K562 (cell line): ENCODE measurements around the gene GALNT18. TPM values are rescaled to one million over a fixed set of nuclear protein-coding genes. Genes with fewer than 3 reads are reported as not detected.

ENCODE experiments used
- ATAC-seq: fragments of 200-7000 bp; cut with Tn5 transposase; 3 replicates; pipeline ENCODE4 v1.9.1; 2020; ENCODE audit warnings: moderate library complexity
- BruUV-seq: library from RNA; stranded (reverse); fragments of 400-500 nt; replicated peaks from 2 replicates; lab custom pipeline; 2021; lab: Mats Ljungman, UMichigan
- CTCF ChIA-PET: fragments of 300-600 bp; formaldehyde crosslinking; extraction: SDS; loops from one replicate; lab custom pipeline; 2021; ENCODE audit warnings: low intra/inter-chr PET ratio; lab: Yijun Ruan, JAX
- POLR2A ChIA-PET: fragments of 300-600, 350-650 bp; sonication (Branson Sonifier 250); formaldehyde crosslinking; extraction: SDS; loops from one replicate; lab custom pipeline; 2021; ENCODE audit warnings: antibody characterized with exemption, inconsistent platforms; lab: Yijun Ruan, JAX
- DNase-seq, 4 experiments: peaks; one replicate each; pipeline versions ENCODE4 v3.0.0 to v3.0.0-alpha.2; 2011 to 2018; ENCODE audit warnings: low spot score in 3 of 4, mixed read lengths in 3 of 4; ENCODE audit errors: extremely low read depth in 1 of 4
- FAIRE-seq: peaks from 2 replicates; lab custom pipeline; 2011; peaks lifted over from hg19 to GRCh38; lab: Jason Lieb, UNC
- H2AFZ ChIP-seq: 2 replicates; pipeline ENCODE4 v1.6.0; 2011; ENCODE audit warnings: low read depth, low read length, control low read depth, inconsistent platforms
- H3K27ac ChIP-seq: fragments of 200-600 bp; 3 replicates; pipeline ENCODE4 v1.8.0; 2011; ENCODE audit warnings: low read depth, mild to moderate bottlenecking, control low read depth, inconsistent platforms, low read length, moderate library complexity, mixed read lengths; ENCODE audit errors: extremely low read depth
- H3K27me3 ChIP-seq, 2 experiments: fragments of 300-600 bp in 1 of 2; 2 replicates in 1 of 2; 3 replicates in 1 of 2; pipeline versions ENCODE4 v1.6.0 to v1.8.0; 2011; ENCODE audit warnings: inconsistent platforms in 2 of 2, low read length in 2 of 2, mild to moderate bottlenecking in 1 of 2, mixed read lengths in 1 of 2, moderate library complexity in 1 of 2; ENCODE audit not compliant: control insufficient read depth in 2 of 2, insufficient read depth in 2 of 2
- H3K36me3 ChIP-seq: fragments of 300-600 bp; 3 replicates; pipeline ENCODE4 v1.8.0; 2011; ENCODE audit warnings: mild to moderate bottlenecking, low read length, inconsistent platforms; ENCODE audit not compliant: control insufficient read depth, insufficient read depth
- H3K4me1 ChIP-seq, 2 experiments: fragments of 200-600 bp in 1 of 2; replicated peaks in 1 of 2; 2 replicates in 1 of 2; 3 replicates in 1 of 2; pipeline versions ENCODE4 v1.5.1 to v1.8.0; 2011; ENCODE audit warnings: inconsistent platforms in 2 of 2, low read length in 2 of 2, mild to moderate bottlenecking in 1 of 2, mixed read lengths in 1 of 2, moderate library complexity in 1 of 2; ENCODE audit not compliant: control insufficient read depth in 2 of 2, insufficient read depth in 2 of 2
- H3K4me2 ChIP-seq: 2 replicates; pipeline ENCODE4 v1.6.1; 2011; ENCODE audit warnings: low read length, control low read depth, inconsistent platforms, mixed read lengths; ENCODE audit not compliant: insufficient read depth
- H3K4me3 ChIP-seq: fragments of 200-600 bp; sonication (generic), shearing (Covaris generic); 2 replicates; pipeline ENCODE4 v1.5.1; 2016; ENCODE audit warnings: control low read depth, inconsistent platforms
- H3K79me2 ChIP-seq: fragments of 200-600 bp; 3 replicates; pipeline ENCODE4 v1.8.0; 2011; ENCODE audit warnings: low read length, inconsistent platforms; ENCODE audit not compliant: control insufficient read depth, insufficient read depth
- H3K9ac ChIP-seq, 2 experiments: 2 replicates each; pipeline versions ENCODE4 v1.6.0 to v1.6.1; 2011; ENCODE audit warnings: low read depth in 2 of 2, low read length in 2 of 2, control low read depth in 1 of 2, inconsistent platforms in 1 of 2, mild to moderate bottlenecking in 1 of 2, mixed read lengths in 1 of 2; ENCODE audit not compliant: insufficient read depth in 1 of 2
- H3K9me1 ChIP-seq: one replicate; pipeline ENCODE4 v1.6.0; 2011; ENCODE audit warnings: inconsistent platforms, mild to moderate bottlenecking, low read length, moderate library complexity; ENCODE audit not compliant: control insufficient read depth, insufficient read depth
- H3K9me3 ChIP-seq: replicated peaks from 2 replicates; pipeline ENCODE4 v1.5.1; 2011; ENCODE audit warnings: low read depth, low read length, inconsistent platforms; ENCODE audit not compliant: control insufficient read depth, insufficient read depth
- H4K20me1 ChIP-seq: replicated peaks from 2 replicates; pipeline ENCODE4 v1.6.1; 2011; ENCODE audit warnings: low read length, inconsistent platforms, mixed read lengths; ENCODE audit not compliant: control insufficient read depth, insufficient read depth
- CGGBP1 ChIP-seq: fragments of 250-450 bp; sonication (Bioruptor Pico); IDR thresholded peaks from 2 replicates; pipeline ENCODE4 v1.9.0; 2021; ENCODE audit warnings: mild to moderate bottlenecking
- ELF4 ChIP-seq: fragments of 450-650 bp; formaldehyde crosslinking; IDR thresholded peaks from 2 replicates; pipeline ENCODE4 v1.4.0; 2022; ENCODE audit warnings: missing genetic modification characterization
- TAF15 ChIP-seq: fragments of 200-400 bp; formaldehyde crosslinking; IDR thresholded peaks from 2 replicates; pipeline ENCODE4 v1.6.1; 2017; ENCODE audit warnings: mild to moderate bottlenecking, low read depth, low read length, moderate library complexity
- THAP12 ChIP-seq: fragments of 250-450 bp; sonication (Bioruptor Pico); IDR thresholded peaks from 2 replicates; pipeline ENCODE4 v1.9.0; 2021; ENCODE audit warnings: mild to moderate bottlenecking, inconsistent platforms
- VEZF1 ChIP-seq: fragments of 200-800 bp; sonication (Bioruptor generic); IDR thresholded peaks from 2 replicates; pipeline ENCODE4 v1.6.1; 2017; ENCODE audit warnings: missing genetic modification characterization, missing compliant biosample characterization
- ZNF395 ChIP-seq: fragments of 200-800 bp; sonication (Bioruptor generic); IDR thresholded peaks from 2 replicates; pipeline ENCODE4 v1.6.1; 2017; ENCODE audit warnings: missing genetic modification characterization, missing compliant biosample characterization
- ZNF778 ChIP-seq: fragments of 450-650 bp; formaldehyde crosslinking; IDR thresholded peaks from 2 replicates; pipeline ENCODE4 v1.4.0; 2020; ENCODE audit warnings: mild to moderate bottlenecking, moderate library complexity
- WGBS: fragments of 100-300 bp; shearing (Covaris generic); methylation state at CpG from one replicate; pipeline ENCODE4 v1.1.6; 2016; ENCODE audit warnings: low coverage, mixed read lengths; ENCODE audit not compliant: insufficient coverage; ENCODE audit errors: missing lambda C conversion rate; 5-methylcytosine and 5-hydroxymethylcytosine counted together
- in situ Hi-C: fragments of 300-500 bp; cut with MboI; formaldehyde crosslinking; loops from 4 replicates; pipeline ENCODE4 v1.15.0; 2018; ENCODE audit warnings: inconsistent platforms, mixed read lengths
- intact Hi-C: fragments of 100-400 bp; cut with micrococcal nuclease; formaldehyde crosslinking; loops from 2 replicates; pipeline ENCODE4 v1.14.2; 2022
- polyA plus RNA-seq, 8 experiments: library from polyadenylated mRNA; depleted of rRNA in 4 of 8; stranded (reverse) in 5 of 8; unstranded in 3 of 8; fragments of >200 nt; fragmentation: Nextera tagmentation in 2 of 8; fragmentation: Illumina TruSeq in 1 of 8; extraction: Ambion mirVana in 2 of 8; extraction: Trizol in 1 of 8; gene quantifications; 2 replicates each; pipeline versions ENCODE4 v1.2.1 to v1.2.3, GENCODE V29; 2011 to 2014; ENCODE audit warnings: inconsistent platforms in 1 of 8, missing spikeins in 1 of 8
- total RNA-seq, 7 experiments: library from RNA; depleted of rRNA in 6 of 7; stranded (reverse); fragments of >200 nt in 6 of 7; fragmentation: Illumina TruSeq in 2 of 7; extraction: Trizol in 2 of 7; gene quantifications; 2 replicates each; pipeline versions ENCODE4 v1.2.1 to v1.2.3, GENCODE V29; 2011 to 2021; ENCODE audit warnings: low replicate concordance in 1 of 7

Gene GALNT18
- total and polyA plus RNA-seq, 9 of the 15 experiments (the other 6 are each of a cell fraction or from before 2014, with no cell fraction given) = not detected

GRCh38 chr11:11592146-11592684 is 29.6 kb downstream of the GALNT18 start (continued):
- no peak for TF ChIP-seq THAP12 (CRISPR knock-in tag)
- TF ChIP-seq ZNF395 = no peak
- TF ChIP-seq TAF15 = no peak

- POLR2A ChIA-PET = no interaction called here
Measured at GRCh38 chr11:11589437-11589836, 32.4 kb downstream of the GALNT18 start.

More at GRCh38 chr11:11589437-11589836, 32.4 kb downstream of the GALNT18 start:
- WGBS = 2% methylated on average over 4 of the region's 4 CpGs
- H4K20me1 ChIP-seq = no peaks in the 10 kb centered on the region
- BruUV-seq = no TSS peak
- H3K79me2 ChIP-seq = no peaks in the 10 kb centered on the region
- no peak overlapping the region for H2AFZ ChIP-seq
- no peak overlapping the region for H3K27ac ChIP-seq
- TF ChIP-seq VEZF1 (no peak), ZNF778 (CRISPR knock-in tag) (no peak), ELF4 (no peak), CGGBP1 (CRISPR knock-in tag) (no peak)
- in situ Hi-C loops (no loop called here), intact Hi-C loops (no loop called here)
- CTCF ChIA-PET = no interaction called here
- no peak overlapping the region for H3K4me3 ChIP-seq
- no peak for DNase-seq
- H3K27me3 ChIP-seq = peaks cover under 1 to 12% of the 10 kb centered on the region in 2 experiments; a peak in 3 of 5 replicates
- no peak overlapping the region for H3K4me2 ChIP-seq
- no peaks in the 10 kb centered on the region for H3K9me1 ChIP-seq
- FAIRE-seq = no peak
- H3K9ac ChIP-seq = no peak overlapping the region
- no peaks in the 10 kb centered on the region for H3K9me3 ChIP-seq
- ATAC-seq = no peak
- no peaks in the 10 kb centered on the region for H3K4me1 ChIP-seq
- no peaks in the 10 kb centered on the region for H3K36me3 ChIP-seq
